Fibroblast of villous mesenchyme (primary cell): ENCODE results near the gene IFT20. TPM values are rescaled to one million over a fixed set of nuclear protein-coding genes. Genes with fewer than 3 reads are reported as not detected.
"Not testable (repeated sequence)": the region's sequence is repeated elsewhere in the genome, so short reads cannot be mapped to it uniquely, and the experiment has no call there.

ENCODE experiments used
- DNase-seq: peaks from one replicate; pipeline ENCODE4 v3.0.0-alpha.2; 2010; ENCODE audit warnings: low read depth
- H3K4me3 ChIP-seq: 2 replicates; pipeline ENCODE4 v1.5.1; 2011; ENCODE audit warnings: low read depth, mild to moderate bottlenecking, low read length
- total RNA-seq: library from RNA; depleted of rRNA; stranded (reverse); fragments of >200 nt; gene quantifications from 2 replicates; pipeline ENCODE4 v1.2.3, GENCODE V29; 2012
- TF ChIP-seq, protein P1 (sequence below): IDR thresholded peaks from 2 replicates; pipeline ENCODE4 v1.5.1; 2012; ENCODE audit warnings: low read depth, mild to moderate bottlenecking, low read length; ENCODE audit not compliant: insufficient read depth

The IFT20 gene
- total RNA-seq, 1 donor: 51.4 TPM

DNA sequence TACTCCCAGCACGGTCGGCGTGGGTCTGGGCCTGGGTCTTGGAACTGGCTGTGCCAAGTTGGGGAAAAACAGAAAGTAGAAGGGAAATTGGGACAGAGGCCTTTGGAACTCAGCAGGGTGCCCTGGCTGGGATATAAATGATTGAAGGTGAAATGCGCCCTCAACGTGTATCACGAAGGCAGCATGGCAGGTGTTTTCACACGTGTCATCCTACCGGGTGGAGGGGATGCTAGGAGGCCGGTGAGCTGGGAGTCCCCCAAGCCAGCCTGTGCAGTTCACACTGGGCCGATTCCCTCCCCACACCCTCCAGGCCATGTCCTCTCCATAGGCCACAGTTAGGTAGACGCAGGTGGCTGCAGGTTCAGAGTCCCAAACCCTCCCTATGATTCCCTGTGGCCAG is 6.2 kb upstream of the IFT20 start:
- no peak for DNase-seq
- TF ChIP-seq, protein P1, sequence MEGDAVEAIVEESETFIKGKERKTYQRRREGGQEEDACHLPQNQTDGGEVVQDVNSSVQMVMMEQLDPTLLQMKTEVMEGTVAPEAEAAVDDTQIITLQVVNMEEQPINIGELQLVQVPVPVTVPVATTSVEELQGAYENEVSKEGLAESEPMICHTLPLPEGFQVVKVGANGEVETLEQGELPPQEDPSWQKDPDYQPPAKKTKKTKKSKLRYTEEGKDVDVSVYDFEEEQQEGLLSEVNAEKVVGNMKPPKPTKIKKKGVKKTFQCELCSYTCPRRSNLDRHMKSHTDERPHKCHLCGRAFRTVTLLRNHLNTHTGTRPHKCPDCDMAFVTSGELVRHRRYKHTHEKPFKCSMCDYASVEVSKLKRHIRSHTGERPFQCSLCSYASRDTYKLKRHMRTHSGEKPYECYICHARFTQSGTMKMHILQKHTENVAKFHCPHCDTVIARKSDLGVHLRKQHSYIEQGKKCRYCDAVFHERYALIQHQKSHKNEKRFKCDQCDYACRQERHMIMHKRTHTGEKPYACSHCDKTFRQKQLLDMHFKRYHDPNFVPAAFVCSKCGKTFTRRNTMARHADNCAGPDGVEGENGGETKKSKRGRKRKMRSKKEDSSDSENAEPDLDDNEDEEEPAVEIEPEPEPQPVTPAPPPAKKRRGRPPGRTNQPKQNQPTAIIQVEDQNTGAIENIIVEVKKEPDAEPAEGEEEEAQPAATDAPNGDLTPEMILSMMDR: no peak
- H3K4me3 ChIP-seq: no peak overlapping the region

DNA sequence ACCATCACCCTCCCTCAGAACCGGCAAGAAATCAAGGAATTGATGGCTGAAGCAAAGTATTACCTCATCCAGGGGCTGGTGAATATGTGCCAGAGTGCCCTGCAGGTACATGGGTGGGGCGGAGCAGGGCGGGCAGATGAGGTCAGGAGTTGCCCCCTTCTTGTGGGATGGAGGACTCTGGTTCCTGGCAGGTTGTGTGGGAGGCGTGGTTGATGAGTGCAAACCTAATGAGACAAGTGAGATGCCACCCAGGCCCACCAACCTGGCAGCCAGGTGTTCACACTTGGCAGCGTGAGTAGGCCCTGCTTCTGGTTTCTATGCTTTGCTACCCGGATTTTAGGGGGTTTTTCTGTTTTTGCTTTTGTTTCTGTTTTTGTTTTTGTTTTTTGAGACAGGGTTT is 5.1 kb upstream of the IFT20 start:
- DNase-seq: no peak
- TF ChIP-seq, protein P1: no peak
- H3K4me3 ChIP-seq: no peak overlapping the region

DNA sequence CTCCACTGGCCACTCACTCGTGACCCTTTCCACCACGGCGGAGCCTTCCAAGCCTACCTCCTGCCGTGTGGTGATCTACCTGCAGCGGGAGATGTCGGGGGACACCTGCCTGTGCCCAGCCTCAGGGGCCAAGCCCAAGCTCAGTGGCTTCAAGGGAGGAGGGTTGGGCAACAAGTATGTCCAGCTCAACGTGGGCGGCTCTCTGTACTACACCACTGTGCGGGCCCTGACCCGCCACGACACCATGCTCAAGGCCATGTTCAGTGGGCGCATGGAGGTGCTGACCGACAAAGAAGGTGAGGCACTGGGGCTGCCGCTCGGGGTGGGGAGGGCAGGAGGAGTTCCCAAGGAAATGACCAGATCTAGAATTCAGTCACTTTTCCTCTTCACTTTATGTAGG is 4.2 kb upstream of the IFT20 start:
- no peak for DNase-seq
- TF ChIP-seq, protein P1: no peak

DNA sequence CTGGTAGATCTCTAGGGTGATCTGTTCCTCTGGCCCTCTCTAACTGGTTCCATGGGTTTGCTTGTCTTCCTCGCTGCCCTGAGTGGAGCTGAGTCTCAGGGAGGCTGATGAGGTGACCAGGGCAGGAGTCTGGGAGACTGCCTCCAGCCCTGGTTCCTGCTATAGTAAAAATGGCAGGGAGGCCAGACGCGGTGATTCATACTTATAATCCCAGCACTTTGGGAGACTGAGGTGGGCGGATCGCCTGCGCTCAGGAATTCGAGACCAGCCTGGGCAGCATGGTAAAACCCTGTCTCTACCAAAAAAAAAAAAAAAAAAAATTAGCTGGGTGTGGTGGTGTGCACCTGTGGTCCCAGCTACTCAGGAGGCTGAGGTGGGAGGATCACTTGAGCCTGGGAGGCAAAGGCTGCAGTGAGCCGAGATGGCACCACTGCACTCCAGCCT is 3.5 kb upstream of the IFT20 start:
- not testable (repeated sequence) for DNase-seq, H3K4me3 ChIP-seq

More for the DNA sequence above, 4.2 kb upstream of the IFT20 start:
- no peak overlapping the region for H3K4me3 ChIP-seq

DNA sequence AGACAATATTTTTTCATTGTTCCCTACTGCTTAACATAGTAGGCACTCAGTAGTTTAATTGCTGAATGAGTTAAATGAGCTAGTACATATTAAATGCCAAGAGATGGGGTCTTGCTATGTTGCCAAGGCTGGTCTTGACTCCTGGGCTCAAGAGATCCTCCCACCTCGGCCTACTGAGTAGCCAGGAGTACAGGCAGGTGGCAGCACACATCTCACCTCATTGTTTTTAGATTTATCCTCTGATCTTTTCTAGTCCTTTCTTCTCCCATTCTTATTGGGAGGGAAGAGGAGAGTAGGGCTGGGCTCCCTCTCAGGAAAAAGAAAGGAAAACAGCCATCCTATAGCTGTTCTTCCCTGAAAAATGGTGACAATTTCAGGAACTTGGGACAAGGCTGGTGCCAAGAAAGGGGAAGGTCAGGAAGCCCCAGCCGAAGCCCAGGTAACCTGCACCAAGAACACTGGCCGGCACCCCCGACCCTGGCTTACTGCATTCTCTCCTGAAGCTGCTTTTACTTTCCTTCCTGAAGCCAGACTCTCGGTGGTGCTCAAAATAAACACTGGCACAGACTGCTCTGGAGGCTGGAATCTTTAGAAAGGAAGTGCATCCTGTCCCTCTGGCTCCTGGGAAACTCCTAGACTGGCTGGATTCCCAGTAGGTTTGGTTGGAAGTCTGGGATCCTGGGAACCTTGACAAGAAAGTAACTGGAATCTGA is 2.9 kb upstream of the IFT20 start:
- H3K4me3 ChIP-seq: peak overlapping the region; percentile 25
- peak; percentile 86 for DNase-seq
- TF ChIP-seq, protein P1: no peak

DNA sequence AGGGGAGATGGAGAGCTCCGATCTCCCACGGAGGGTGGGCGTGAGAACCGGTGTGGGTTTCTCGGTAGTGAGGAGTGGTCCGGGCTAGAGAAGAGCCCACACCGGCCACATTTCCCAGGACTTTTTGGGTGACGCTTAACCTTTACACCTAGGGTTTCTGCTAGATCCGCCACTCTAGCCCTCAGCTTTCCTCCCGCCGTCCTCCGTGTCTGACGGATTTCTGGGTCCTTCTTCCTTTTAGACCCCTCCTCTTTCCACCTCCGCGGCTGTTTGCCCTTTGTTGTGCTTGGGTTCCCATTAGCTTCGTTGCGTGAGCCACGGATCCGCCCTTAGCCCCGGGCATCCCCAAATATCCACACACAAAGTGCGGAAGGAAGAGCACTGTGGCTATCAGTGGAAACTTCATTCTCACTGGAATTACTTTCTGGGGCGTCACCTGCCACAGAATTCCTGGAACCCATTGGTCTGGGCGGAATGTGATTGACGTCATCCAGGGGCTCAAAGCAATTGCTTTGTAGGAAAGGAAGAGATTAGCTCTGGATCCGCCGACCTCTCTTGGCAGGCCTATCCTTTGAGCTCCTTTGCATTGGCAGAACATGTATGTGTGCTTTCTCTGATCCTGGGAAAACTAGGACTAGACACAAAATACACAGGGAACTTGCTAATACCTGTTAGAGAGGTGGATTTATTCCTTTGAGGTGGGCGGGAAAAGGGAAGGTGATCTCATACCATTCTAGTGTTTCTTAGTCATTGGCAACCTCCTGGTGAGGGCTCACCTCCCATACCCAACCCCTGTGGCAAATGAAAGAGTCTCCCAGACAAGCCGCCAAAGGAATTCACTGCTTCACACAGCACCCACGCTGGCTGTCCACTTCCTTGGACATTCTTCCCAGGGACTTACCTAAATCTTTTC is 943 bp upstream of the IFT20 start:
- peak overlapping the region; percentile 99 for H3K4me3 ChIP-seq
- TF ChIP-seq, protein P1: no peak
- peak; percentile 94 for DNase-seq

GRCh38 chr17:28334666-28335200 is 539 bp downstream of the IFT20 start:
- peak; percentile 85 for DNase-seq
- TF ChIP-seq, protein P1: no peak
- H3K4me3 ChIP-seq: peak overlapping the region; percentile 99
